GDM1 (cell line): ENCODE measurements around the gene RAP1A.

Source experiments
- DNase-seq: peaks from one replicate; lab custom pipeline; 2025; lab: John Stamatoyannopoulos, UW

RAP1A gene

DNA sequence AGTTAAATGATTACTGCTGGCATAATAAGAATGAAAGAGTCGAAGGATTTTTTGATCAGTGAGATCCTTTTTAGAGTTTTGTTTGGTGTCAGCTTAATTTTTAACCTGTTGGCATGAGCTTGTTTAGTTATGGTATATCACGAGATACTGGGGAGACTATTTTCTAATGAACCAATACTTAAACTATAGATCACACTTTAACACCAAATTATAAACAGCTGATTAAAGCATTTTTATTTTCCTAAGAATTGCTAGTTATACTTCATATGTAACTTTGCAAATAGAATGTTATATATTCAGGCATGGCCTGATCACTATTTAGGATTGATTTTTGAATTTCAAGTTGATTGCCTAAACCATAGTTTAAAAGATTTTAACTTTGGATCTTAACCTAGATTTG, 142.1 kb downstream of the RAP1A start:
- no peak for DNase-seq

DNA sequence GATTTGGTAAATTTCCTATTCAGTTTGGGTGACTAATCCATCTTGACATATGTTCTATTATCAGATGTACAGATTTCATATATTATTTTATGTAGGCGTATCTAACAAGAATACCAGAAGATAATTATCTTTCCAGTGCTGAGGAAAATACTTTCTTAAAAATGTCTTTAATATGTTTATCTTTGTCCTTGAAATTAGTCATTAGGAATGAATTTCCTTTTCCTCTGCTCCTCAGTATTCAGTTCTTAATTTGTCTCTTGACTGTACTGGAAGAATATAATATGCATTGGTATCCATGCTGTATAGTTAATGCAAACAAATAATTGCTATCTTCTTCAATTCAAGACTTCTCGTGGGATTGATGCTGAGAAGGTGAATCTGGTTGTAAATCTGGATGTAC, 142.7 kb downstream of the RAP1A start:
- DNase-seq: no peak
